ENCODE data around the gene MLLT10.
A peak's percentile ranks its signal among the peaks of the same experiment; 100 is the strongest.

The MLLT10 gene

DNA sequence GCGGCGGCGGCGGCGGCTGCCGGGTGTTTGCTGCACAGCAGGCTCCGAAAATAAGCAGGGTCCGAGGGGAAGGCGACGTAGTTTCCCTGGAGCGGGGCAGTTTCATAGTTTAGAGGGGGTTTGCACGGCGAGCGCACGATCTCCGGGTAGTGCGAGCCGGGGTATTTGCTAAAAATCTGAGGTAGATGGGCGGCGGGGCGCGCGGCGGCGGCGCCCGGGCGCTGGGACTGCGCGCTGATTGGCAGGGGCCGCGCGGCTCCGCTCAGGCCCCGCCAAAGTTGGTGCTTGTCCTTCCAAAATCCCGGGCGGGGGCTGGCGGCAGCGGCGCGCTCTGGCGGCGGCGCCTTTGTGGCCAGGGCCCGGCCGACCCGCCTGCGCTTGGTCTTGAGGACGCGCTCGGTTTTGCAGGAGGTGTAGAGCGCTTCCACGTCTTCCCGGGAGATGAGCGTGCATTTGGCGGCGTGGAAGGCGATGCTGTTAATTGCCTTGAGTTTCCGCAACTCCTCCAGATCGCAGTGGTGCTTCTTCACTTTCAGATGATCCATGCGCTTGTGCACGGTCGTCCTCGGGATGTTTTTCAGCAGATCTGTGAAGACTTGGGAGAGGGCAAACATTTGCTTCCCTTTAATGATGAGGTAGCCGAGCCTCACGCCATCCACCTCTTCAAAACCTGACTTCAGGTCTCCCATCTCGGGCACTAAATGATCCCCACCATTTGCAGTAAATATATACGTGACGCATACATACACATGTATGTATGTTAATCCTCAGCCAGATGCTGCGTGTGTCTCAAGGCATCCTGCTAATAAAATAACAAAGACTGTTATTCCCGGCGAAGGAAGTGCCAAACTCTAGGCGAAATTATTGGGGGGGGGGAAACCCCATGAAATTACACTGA lies 16.6 kb upstream of the MLLT10 start:
- DNase-seq (ENCODE audit: low spot score), result peak; percentile 66

GRCh38 chr10:21518149-21518640 lies 15.8 kb upstream of the MLLT10 start:
- peak; percentile 51 for DNase-seq (ENCODE audit: low spot score)

- no peak for DNase-seq (ENCODE audit: low spot score)
Measured at GRCh38 chr10:21518641-21519396, 15.2 kb upstream of the MLLT10 start.

GRCh38 chr10:21519397-21519933 lies 14.6 kb upstream of the MLLT10 start:
- no peak for DNase-seq (ENCODE audit: low spot score)

DNA sequence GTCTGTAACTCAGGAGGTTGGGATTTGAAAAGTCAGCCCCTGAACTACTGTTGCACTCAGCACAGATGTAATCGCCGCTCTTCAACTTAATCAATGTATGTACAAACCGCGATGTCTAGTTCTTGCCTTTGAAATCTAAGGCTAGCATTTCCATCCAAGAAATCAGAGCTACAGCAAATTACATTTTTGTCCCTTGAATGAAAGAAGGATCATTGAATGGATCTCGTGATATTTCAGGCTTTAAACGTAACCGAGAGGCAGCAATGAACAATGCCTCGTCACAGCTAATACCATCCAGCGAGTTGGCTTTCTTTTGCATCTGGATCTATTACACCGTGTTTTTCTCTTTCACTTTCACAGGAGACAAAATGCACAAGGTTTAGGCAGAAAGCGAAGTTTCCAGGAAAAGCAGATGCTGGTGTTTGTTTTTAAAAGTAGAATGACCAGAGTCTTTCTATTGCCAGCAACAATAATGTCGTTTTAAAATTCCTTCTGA lies 14.0 kb upstream of the MLLT10 start:
- DNase-seq (ENCODE audit: low spot score), result peak; percentile 53

GRCh38 chr10:21520509-21520908 lies 13.5 kb upstream of the MLLT10 start:
- no peak for DNase-seq (ENCODE audit: low spot score)

GRCh38 chr10:21520949-21521348 lies 13.1 kb upstream of the MLLT10 start:
- no peak for DNase-seq (ENCODE audit: low spot score)

- DNase-seq (ENCODE audit: low spot score), result no peak
Measured at GRCh38 chr10:21521751-21522533, 12.1 kb upstream of the MLLT10 start.

DNA sequence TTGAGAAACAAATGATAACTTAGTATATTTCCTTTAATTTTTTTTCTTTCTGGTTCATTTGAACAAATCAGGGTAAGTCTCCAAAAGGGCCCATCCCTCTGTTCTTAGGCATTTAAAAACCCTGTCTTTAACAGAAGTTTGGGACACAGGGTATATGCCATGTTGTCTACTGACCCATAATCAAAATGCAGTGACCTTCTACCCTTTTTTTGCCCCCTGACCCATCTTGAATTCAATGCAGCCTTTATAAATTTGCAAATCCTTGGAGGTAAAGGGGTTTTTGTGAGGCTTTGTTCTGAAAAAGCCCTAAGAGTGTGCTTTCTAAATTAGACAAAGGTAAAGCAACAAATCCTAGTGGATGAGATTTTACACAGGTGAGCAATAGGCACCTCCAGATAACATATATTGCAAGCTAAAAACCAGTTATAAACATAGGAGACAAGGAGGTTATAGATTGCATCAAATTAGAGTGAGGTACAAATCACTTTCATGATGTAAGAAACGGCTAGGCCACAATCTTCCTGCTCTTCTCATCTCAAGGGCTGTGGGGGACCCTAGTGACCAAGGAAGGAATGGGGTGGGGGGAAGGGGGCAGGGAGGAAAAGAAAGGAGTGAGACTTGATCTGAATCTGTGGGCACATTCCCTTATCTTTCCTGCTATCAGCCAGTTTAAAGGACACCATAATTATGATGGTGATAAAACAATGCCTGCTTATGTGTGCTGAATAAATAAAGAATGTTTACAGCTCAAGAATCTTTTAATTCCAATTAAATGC lies 11.2 kb upstream of the MLLT10 start:
- DNase-seq (ENCODE audit: low spot score), result no peak

- DNase-seq (ENCODE audit: low spot score), result no peak
Measured at GRCh38 chr10:21523557-21524008, 10.4 kb upstream of the MLLT10 start.

- DNase-seq (ENCODE audit: low spot score), result no peak
Measured at GRCh38 chr10:21524131-21524525, 9.9 kb upstream of the MLLT10 start.

DNA sequence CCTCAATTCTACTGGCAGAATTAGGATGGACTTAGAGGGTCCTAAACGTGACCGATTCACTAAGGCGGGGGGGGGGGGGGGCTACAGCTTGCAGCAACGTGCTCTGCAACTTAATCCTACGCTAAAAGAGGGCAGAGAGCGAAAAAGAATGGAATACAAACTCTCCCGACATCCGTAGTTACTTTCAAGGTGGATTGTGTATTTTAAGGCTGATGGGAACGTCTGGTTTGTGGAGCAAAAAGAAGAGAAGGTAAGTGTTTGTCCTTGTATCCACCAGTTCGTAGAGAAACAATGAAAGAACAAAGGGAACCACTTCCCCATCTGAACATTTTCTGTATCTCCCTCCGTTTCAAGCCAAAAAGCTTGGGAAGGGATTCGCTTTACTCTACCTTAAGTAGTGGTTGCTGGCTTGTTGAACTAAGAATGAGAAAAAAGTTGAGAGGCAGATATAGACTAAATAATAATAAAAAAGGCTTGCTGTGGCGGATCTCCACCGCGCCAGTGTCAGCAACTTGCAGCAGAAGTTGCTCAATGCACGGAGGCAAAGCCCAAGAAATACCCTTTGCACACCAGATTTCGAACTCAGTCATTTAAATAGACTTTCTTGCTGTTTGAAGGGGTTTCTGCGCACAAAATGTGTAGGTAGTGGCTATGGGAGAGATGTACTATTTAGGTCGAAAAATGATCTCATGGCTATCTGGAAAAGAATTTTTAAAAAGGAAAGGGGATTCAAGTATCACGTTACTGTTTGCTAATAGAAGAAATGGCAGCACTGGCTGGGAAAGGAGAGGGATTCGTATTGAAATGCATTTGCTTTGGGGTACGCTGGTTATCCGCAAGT lies 9.3 kb upstream of the MLLT10 start:
- DNase-seq (ENCODE audit: low spot score), result peak; percentile 61

- DNase-seq (ENCODE audit: low spot score), result peak; percentile 79
Measured at GRCh38 chr10:21525367-21526187, 8.5 kb upstream of the MLLT10 start, which contains the start of gene SKIDA1. SKIDA1 (minus strand) TSS chr10:21525682; CDS start chr10:21517822, 7,860 bp downstream.

DNA sequence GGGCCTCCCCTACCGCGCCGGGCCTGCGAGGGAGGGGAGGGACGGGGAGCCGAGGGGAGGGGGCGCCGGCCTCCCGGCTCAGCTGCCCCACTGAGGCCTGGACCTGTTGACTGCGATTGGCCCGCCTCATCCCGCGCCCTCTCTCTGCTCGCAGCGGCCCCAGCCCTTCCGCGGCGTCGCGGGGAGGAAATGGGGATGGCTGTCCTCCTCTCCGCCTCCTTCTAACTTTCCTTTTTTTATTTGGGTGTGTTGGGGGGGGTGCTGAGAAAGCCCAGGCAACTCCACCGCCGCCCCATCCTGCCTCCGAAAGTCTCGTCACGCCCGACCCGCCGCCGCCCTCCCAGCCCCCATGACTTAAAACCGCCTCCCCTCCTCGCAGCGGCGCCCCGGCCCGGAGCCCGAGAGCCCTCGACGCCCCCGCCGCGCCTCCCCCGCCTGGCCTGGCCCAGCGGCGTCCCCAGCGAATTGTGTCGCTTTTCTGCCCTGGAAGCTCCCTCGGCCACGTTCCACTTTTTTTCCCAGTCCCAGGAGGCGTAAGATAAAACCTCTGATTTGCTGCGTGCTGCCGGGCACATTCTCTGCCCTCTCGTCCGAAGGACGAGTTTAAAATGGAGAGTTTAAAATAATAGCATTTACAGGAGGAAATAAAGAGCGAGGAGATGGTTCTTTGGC lies 7.7 kb upstream of the MLLT10 start:
- DNase-seq (ENCODE audit: low spot score), result peak; percentile 69

DNA sequence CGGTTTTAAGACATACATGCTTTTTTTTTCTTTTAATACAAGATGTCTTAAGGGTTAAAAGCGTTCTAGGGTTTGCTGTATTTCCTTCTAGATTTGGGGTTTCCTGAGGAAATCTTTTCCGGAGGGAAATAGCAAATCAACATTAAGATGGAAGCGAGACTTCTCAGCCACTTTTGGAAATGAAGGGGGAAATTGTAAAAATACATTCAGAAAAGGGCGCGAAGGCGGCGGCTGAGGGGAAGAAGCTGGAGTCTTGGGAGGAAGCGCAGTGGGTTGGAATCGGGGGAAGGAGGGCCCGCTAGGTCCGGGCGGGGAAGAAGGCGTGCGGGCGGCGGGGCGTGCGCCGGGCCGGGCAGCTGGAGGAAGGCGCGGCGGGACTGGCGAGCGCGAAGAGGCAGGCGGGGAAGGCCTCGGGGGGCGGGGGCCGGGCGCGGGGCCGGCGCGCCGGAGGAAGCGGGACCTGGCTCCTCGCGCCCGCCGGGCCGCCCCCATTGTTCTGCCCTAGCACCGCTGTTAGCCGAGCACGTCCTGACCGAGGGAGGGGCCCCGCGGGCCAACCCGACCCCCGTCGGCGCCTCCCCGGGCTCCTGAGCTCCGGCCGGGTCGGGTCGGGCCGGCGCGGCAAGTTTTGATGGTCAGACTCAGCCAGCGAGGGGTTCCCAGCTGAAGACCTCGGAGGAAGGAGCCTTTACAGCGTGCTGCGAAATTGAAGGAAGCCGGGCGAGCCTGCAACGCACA lies 7.0 kb upstream of the MLLT10 start:
- DNase-seq (ENCODE audit: low spot score), result peak; percentile 57

DNA sequence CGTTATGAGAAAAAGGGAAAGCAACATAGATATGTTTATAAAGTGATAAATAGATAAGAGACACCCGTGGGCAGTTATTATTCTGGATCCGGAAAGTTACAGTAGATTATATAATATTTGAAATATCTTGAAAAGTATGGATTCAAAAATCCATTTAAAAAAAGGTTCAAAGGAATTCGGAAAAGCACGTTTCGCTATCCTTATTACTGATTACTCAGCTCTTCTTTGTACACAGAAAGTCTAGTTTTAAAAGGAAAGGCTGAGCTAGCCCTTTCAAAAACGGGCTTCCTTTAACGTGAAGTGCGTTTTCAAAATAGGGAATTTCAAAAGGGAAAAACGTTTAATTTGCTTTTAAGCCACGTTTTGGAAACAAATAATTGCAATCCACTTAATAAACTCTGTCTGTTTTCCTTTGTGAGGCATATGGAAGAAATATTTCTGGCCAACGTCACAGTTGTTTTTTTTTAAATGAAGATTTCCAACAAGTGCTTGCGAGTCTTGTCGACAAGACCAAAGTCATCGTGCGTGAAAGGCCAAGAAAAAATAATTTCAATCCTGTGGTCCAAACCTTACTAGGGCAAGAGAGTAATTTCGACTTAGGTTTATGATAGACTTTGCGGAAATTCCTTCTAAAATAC lies 6.3 kb upstream of the MLLT10 start:
- DNase-seq (ENCODE audit: low spot score), result peak; percentile 20

Measured in NAMALWA (cell line).